NCI-H2196 treated with DMSO at 0.1 percent for 48 hours (cell line): Measurements from ENCODE around the gene FBH1.
A peak's percentile ranks its signal among the peaks of the same experiment; 100 is the strongest.
"Not testable (repeated sequence)": the region's sequence is repeated elsewhere in the genome, so short reads cannot be mapped to it uniquely, and the experiment has no call there.

Experiments
- DNase-seq: peaks from one replicate; lab custom pipeline; 2025; ENCODE audit not compliant: unreplicated experiment; lab: John Stamatoyannopoulos, UW

Gene FBH1

GRCh38 chr10:5889624-5890451, at the start of gene FBH1, which contains the start of gene ANKRD16:
TSS of gene FBH1 (plus strand) at chr10:5890243. CDS start at chr10:5890346, 103 bp downstream.
TSS of gene ANKRD16 (minus strand) at chr10:5889893. CDS start at chr10:5889354, 539 bp downstream.
- peak; percentile 70 for DNase-seq

- DNase-seq = no peak
Measured at GRCh38 chr10:5840314-5841307, 49.4 kb upstream of the FBH1 start.

DNA sequence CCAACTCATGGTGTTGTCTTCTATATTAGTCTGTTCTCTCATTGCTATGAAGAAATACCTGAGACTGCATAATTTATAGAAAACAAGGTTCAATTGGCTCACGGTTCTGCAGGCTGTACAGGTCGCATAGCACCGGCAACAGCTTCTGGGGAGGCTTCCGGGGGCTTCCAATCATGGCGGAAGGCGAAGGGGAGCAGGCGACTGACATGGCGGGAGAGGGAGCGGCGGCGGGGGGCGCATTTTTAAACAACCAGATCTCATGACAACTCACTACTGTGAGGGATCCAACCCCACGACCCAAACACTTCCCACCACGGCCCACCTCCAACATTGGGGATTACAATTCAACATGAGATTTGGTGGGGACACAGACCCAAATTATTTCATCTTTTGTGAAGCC, 48.1 kb upstream of the FBH1 start:
- DNase-seq = no peak

DNA sequence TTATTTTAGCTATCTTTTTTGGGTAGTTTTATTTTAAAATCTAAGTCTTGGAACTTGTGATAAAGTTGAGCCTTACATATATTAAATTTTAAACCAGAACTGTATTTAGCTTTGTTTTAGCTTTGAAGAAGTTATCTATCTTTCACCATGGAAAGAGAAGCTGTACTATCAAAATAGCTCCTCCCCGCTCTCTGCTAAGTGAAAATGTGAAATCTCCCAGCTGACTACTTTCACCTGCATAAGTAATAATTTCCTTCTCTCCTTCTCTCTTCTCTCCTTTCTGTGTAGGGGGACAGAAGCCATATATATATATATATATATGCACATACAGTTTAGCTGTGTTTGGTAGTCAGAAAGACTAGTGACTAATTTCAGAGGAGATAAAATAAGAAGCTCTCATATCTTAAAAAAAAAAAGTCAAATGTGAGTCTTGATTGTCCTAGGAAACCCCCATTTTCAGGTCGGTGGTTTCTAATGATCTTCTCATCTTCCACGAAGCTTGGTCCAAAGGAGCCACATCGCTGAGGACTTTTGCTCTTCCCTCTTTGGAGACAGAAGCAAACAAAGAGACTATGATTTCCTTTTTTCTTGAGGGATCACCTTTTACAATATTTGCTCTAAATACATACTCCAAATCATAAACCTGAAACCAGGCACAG, 46.2 kb upstream of the FBH1 start:
- no peak for DNase-seq

- DNase-seq = no peak
Measured at GRCh38 chr10:5844345-5845055, 45.5 kb upstream of the FBH1 start.

GRCh38 chr10:5846667-5847066, 43.4 kb upstream of the FBH1 start:
- DNase-seq = not testable (repeated sequence)

GRCh38 chr10:5854131-5854475, 35.9 kb upstream of the FBH1 start:
- no peak for DNase-seq

GRCh38 chr10:5855979-5856700, 33.9 kb upstream of the FBH1 start:
- DNase-seq = no peak

GRCh38 chr10:5856701-5857004, 33.4 kb upstream of the FBH1 start:
- no peak for DNase-seq

- no peak for DNase-seq
Measured at GRCh38 chr10:5858811-5859210, 31.2 kb upstream of the FBH1 start.

DNA sequence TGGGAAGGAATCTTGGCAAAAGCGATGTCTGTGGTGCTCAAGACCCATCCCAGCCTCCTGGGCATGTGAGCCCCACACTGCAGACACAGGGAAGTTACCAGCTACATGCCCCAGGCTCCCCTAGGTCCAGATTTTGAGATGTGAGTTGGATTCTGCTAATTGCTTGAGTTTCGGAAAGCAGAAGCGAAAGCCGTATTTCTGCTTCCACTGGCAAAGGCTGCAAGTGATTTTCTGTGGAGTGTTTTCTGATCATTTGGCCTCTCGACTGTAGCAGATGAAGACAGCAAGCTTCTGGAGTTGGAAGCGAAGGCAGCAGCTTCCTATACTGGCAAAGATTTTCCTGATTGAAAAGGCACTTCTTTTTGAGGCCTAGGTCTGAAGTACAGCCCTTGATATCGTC, 30.0 kb upstream of the FBH1 start:
- DNase-seq = no peak

DNA sequence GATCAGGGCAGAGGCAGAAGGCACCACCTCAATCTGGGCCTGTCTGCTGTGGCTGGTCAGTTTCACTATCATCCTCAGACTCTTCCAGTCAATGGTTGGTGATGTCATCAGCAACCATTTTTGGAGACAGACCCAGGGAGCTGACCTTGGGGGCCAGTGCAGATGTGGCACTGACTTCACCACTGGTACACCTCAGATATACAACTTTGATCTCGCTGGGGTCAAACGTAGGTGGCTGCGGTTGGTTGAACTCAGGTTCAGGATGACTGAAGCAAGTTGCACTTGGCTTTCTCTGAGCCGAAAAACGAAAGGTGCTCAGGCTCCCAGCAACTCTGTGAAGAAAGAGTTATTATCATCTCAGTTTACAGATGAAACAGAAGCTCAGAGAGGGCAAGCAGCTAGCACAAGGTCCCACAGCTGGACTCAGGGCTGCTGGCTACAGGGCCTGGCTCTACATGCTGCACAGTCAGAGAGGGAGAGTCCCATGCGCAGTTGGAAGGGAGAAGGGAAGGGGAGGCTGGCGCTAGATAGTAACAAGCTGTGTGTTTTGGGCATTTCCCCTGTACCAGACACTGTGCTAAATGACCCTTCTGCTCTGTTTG, 27.6 kb upstream of the FBH1 start:
- DNase-seq = no peak

- not testable (repeated sequence) for DNase-seq
Measured at GRCh38 chr10:5862981-5863685, 26.9 kb upstream of the FBH1 start.

DNA sequence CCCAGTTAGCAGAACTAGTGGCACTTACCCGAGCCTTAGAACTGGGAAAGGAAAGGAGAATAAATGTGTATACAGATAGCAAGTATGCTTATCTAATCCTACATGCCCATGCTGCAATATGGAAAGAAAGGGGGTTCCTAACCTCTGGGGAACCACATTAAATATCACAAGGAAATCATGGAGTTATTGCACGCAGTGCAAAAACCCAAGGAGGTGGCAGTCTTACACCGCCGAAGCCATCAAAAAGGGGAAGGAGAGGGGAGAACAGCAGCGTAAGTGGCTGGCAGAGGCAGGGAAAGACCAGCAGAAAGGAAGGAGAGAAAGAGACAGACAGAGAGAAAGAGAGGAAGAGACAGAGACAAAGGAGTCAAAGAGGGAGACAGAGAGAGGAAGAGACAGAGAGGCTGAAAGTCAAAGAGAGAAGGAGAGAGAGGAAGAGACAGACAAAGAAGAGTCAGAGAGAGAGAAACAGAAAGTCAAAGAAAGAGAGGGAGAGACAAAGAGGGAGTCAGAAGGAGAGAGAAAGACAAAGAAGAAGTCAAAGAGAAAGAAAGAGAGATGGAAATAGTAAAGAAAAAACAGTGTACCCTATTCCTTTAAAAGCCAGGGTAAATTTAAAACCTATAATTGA, 23.5 kb upstream of the FBH1 start:
- not testable (repeated sequence) for DNase-seq

- not testable (repeated sequence) for DNase-seq
Measured at GRCh38 chr10:5867091-5867615, 22.9 kb upstream of the FBH1 start.

DNA sequence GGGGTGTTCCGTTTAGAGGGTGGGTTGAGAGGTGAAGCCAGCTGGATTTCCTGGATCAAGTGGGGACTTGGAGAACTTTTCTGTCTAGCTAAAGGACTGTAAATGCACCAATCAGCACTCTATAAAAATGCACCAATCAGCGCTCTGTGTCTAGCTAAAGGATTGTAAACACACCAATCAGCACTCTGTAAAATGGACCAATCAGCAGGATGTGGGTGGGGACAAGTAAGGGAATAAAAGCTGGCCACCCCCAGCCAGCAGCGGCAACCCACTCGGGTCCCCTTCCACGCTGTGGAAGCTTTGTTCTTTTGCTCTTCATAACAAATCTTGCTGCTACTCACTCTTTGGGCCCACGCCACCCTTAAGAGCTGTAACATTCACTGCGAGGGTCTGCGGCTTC, 21.7 kb upstream of the FBH1 start:
- not testable (repeated sequence) for DNase-seq

DNA sequence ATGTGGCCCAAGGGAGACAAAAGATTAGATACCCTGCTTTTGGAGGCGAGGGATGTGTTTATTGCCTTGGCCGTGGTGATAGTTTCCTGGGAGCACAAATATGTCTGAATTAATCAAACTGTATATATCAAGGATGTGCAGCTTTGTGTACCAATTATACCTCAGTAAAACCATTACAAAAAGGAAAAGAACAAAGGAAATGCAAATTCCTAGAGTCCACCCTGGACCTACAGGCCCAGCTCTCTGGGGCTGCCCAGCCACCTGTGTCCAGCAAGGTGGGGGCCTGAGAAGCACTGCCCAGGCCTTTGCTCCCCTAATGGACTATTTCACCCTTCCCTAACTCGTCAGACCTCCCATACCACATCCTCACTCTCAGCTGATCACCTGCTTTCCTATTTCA, 20.9 kb upstream of the FBH1 start:
- no peak for DNase-seq

DNA sequence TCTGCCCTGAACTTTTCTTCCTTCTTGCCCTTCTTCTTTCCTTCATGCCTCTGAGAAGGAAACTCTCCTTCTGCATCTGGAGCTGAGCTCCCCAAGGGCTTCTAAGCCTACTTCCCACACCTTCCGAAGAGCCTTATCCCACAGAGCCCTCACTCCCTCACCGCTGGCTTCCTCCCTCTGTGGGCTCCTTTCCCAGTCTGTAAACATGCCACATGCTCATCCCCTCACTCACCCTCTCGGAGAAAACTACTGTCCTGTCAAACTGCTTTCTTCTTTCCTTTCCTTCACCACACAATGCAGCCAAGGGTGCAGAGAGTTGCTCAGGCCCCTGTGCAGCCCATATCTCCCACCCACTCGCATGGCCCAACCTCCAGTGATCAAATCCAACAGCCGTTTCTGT, 18.4 kb upstream of the FBH1 start:
- no peak for DNase-seq
